Chondrocyte (in vitro differentiated cells): Measurements from ENCODE around the gene OSTM1. TPM values are rescaled to one million over a fixed set of nuclear protein-coding genes. Genes with fewer than 3 reads are reported as not detected.
"Not testable (repeated sequence)": the region's sequence is repeated elsewhere in the genome, so short reads cannot be mapped to it uniquely, and the experiment has no call there.

Experiments used
- DNase-seq: peaks from one replicate; pipeline ENCODE4 v3.0.0; 2021; ENCODE audit warnings: mixed read lengths, low spot score
- H3K27ac Mint-ChIP-seq: one replicate; pipeline ENCODE4 v1.8.0; 2021; ENCODE audit warnings: mild to moderate bottlenecking, moderate library complexity, mixed read lengths; ENCODE audit not compliant: unreplicated experiment
- H3K27me3 Mint-ChIP-seq: 2 replicates; pipeline ENCODE4 v1.8.0; 2021; ENCODE audit warnings: low read depth, mixed read lengths
- H3K36me3 Mint-ChIP-seq: 2 replicates; pipeline ENCODE4 v1.8.0; 2021; ENCODE audit warnings: low read depth, mixed read lengths
- H3K4me1 Mint-ChIP-seq: 2 replicates; pipeline ENCODE4 v1.8.0; 2021; ENCODE audit warnings: low read depth, mild to moderate bottlenecking, mixed read lengths
- H3K4me3 Mint-ChIP-seq: one replicate; pipeline ENCODE4 v1.8.0; 2021; ENCODE audit warnings: mild to moderate bottlenecking, moderate library complexity, mixed read lengths; ENCODE audit not compliant: unreplicated experiment
- H3K9me3 Mint-ChIP-seq: 2 replicates; pipeline ENCODE4 v1.8.0; 2021; ENCODE audit warnings: low read depth, mixed read lengths
- CTCF ChIP-seq: fragments of 200-600 bp; sonication (generic); IDR thresholded peaks from 2 replicates; pipeline ENCODE4 v1.5.0; 2021; ENCODE audit warnings: antibody characterized with exemption, mild to moderate bottlenecking, moderate library complexity
- total RNA-seq: library from RNA; stranded (reverse); gene quantifications from 3 replicates; pipeline ENCODE4 v1.2.1, GENCODE V29; 2021

The OSTM1 gene
- total RNA-seq, 1 donor from 2014 or later = 76.8 TPM

GRCh38 chr6:108002365-108003221 lies 71.9 kb downstream of the OSTM1 start:
- Mint-ChIP-seq H3K27me3 (no peaks in the 10 kb centered on the region), H3K4me1 (peaks cover 17% of the 10 kb centered on the region), H3K36me3 (no peaks in the 10 kb centered on the region), H3K9me3 (no peaks in the 10 kb centered on the region), H3K4me3 (peak overlapping the region; percentile 11), H3K27ac (peak overlapping the region; percentile 42)
- no peak for TF ChIP-seq CTCF
- no peak for DNase-seq

GRCh38 chr6:108001696-108002231 lies 72.8 kb downstream of the OSTM1 start:
- H3K27ac Mint-ChIP-seq = no peak overlapping the region
- H3K36me3 Mint-ChIP-seq = no peaks in the 10 kb centered on the region
- no peaks in the 10 kb centered on the region for H3K27me3 Mint-ChIP-seq
- H3K4me1 Mint-ChIP-seq = peaks cover 17% of the 10 kb centered on the region
- no peak for TF ChIP-seq CTCF
- no peaks in the 10 kb centered on the region for H3K9me3 Mint-ChIP-seq
- no peak for DNase-seq
- no peak overlapping the region for H3K4me3 Mint-ChIP-seq

GRCh38 chr6:108000259-108000658 lies 74.3 kb downstream of the OSTM1 start:
- H3K27ac Mint-ChIP-seq, H3K9me3 Mint-ChIP-seq, H3K4me3 Mint-ChIP-seq, H3K36me3 Mint-ChIP-seq, H3K27me3 Mint-ChIP-seq, DNase-seq: not testable (repeated sequence)
- H3K4me1 Mint-ChIP-seq = peaks cover 17% of the 10 kb centered on the region

GRCh38 chr6:107999341-107999740 lies 75.2 kb downstream of the OSTM1 start:
- no peak for TF ChIP-seq CTCF
- Mint-ChIP-seq H3K4me1 (peaks cover 17% of the 10 kb centered on the region), H3K27ac (no peak overlapping the region), H3K27me3 (no peaks in the 10 kb centered on the region), H3K36me3 (no peaks in the 10 kb centered on the region), H3K9me3 (no peaks in the 10 kb centered on the region), H3K4me3 (no peak overlapping the region)
- DNase-seq = no peak

- no peak overlapping the region for H3K4me3 Mint-ChIP-seq
- no peak overlapping the region for H3K27ac Mint-ChIP-seq
Measured at GRCh38 chr6:107991772-107992550, 82.6 kb downstream of the OSTM1 start.

More at GRCh38 chr6:107991772-107992550, 82.6 kb downstream of the OSTM1 start:
- DNase-seq = no peak
- H3K4me1 Mint-ChIP-seq = no peaks in the 10 kb centered on the region
- no peak for TF ChIP-seq CTCF
- H3K36me3 Mint-ChIP-seq = no peaks in the 10 kb centered on the region
- no peaks in the 10 kb centered on the region for H3K27me3 Mint-ChIP-seq
- H3K9me3 Mint-ChIP-seq = no peaks in the 10 kb centered on the region

Other genes with a start within 250 kb of the OSTM1 start
- 155 to 166 TPM (median 160 TPM) in 3 replicates for gene SEC63, start 116.5 kb downstream of the OSTM1 start, total RNA-seq
- not detected in 3 replicates for gene NR2E1, start 91.3 kb upstream of the OSTM1 start, total RNA-seq
- gene SNX3, start 186.3 kb upstream of the OSTM1 start, total RNA-seq = 172 to 178 TPM (median 173 TPM) in 3 replicates
- gene AFG1L, start 220.3 kb upstream of the OSTM1 start, total RNA-seq = 5.9 to 9.0 TPM (median 8.1 TPM) in 3 replicates